B cell (primary cell): ENCODE measurements around the gene RPS10. TPM values are rescaled to one million over a fixed set of nuclear protein-coding genes. Genes with fewer than 3 reads are reported as not detected.

ENCODE experiments used
- ATAC-seq: fragments of 200-7000 bp; cut with Tn5 transposase; one replicate; pipeline ENCODE4 v1.10.0; 2021; ENCODE audit warnings: low read depth, mild to moderate bottlenecking, moderate number of reproducible peaks, moderate library complexity
- CTCF ChIA-PET: fragments of 350-600 bp; sonication (Branson Sonifier 250); formaldehyde crosslinking; loops from one replicate; lab custom pipeline; 2021; ENCODE audit warnings: antibody characterized with exemption, inconsistent platforms; lab: Charles Lee
- POLR2A ChIA-PET: fragments of 350-600 bp; sonication (Branson Sonifier 250); formaldehyde crosslinking; loops from one replicate; lab custom pipeline; 2021; ENCODE audit warnings: antibody characterized with exemption; lab: Charles Lee
- DNase-seq: peaks from one replicate; pipeline ENCODE4 v3.0.0; 2013
- H2AFZ ChIP-seq: 2 replicates; pipeline ENCODE4 v1.6.1; 2012; ENCODE audit warnings: mild to moderate bottlenecking, low read depth, low read length; ENCODE audit not compliant: insufficient read depth, poor library complexity, severe bottlenecking
- H3K27ac ChIP-seq, 2 donors: 1 replicate in 1 of 2; 2 replicates in 1 of 2; pipeline ENCODE4 v1.5.1; 2012 to 2013; ENCODE audit warnings: low read length in 2 of 2, mild to moderate bottlenecking in 2 of 2, moderate library complexity in 1 of 2
- H3K27me3 ChIP-seq, 4 experiments: fragments of 200-600 bp in 1 of 4; sonication (generic) in 1 of 4; replicated peaks in 1 of 4; 1 replicate in 2 of 4; 2 replicates in 2 of 4; pipeline versions ENCODE4 v1.6.1 to v1.7.0; 2013 to 2016; ENCODE audit warnings: low read length in 3 of 4, mild to moderate bottlenecking in 2 of 4, mixed read lengths in 1 of 4, moderate library complexity in 1 of 4; ENCODE audit not compliant: insufficient read depth in 4 of 4, control insufficient read depth in 3 of 4; ENCODE audit errors: control extremely low read depth in 1 of 4
- H3K36me3 ChIP-seq, 2 experiments: replicated peaks in 1 of 2; 1 replicate in 1 of 2; 2 replicates in 1 of 2; pipeline versions ENCODE4 v1.6.1 to v1.7.1; 2013; ENCODE audit warnings: low read length in 1 of 2; ENCODE audit not compliant: insufficient read depth in 2 of 2, control insufficient read depth in 1 of 2; ENCODE audit errors: control extremely low read depth in 1 of 2, extremely low read depth in 1 of 2
- H3K4me1 ChIP-seq, 2 donors: fragments of 200-600 bp in 1 of 2; sonication (generic) in 1 of 2; 1 replicate in 1 of 2; 2 replicates in 1 of 2; pipeline versions ENCODE4 v1.5.1 to v1.6.1; 2013 to 2017; ENCODE audit warnings: low read length in 2 of 2; ENCODE audit not compliant: control insufficient read depth in 2 of 2, insufficient read depth in 2 of 2
- H3K4me2 ChIP-seq: replicated peaks from 2 replicates; pipeline ENCODE3; 2012; ENCODE audit warnings: mild to moderate bottlenecking, low read depth, low read length; ENCODE audit not compliant: poor library complexity, severe bottlenecking
- H3K4me3 ChIP-seq, 5 experiments: fragments of 200-600 bp in 1 of 5; sonication (generic) in 1 of 5; 1 replicate in 3 of 5; 2 replicates in 2 of 5; pipeline versions ENCODE4 v1.5.1 to v1.7.0; 2011 to 2016; ENCODE audit warnings: low read length in 4 of 5, mild to moderate bottlenecking in 4 of 5, low read depth in 2 of 5, control low read depth in 1 of 5, moderate library complexity in 1 of 5; ENCODE audit not compliant: insufficient read depth in 1 of 5; ENCODE audit errors: control extremely low read depth in 1 of 5, extremely low read depth in 1 of 5
- H3K79me2 ChIP-seq: fragments of 200-600 bp; sonication (generic); one replicate; pipeline ENCODE4 v1.6.0; 2016; ENCODE audit warnings: low read length; ENCODE audit not compliant: control insufficient read depth, insufficient read depth
- H3K9ac ChIP-seq: fragments of 200-600 bp; sonication (generic); 2 replicates; pipeline ENCODE4 v1.6.1; 2017; ENCODE audit warnings: mild to moderate bottlenecking, low read length, moderate library complexity
- H3K9me3 ChIP-seq, 3 donors: one replicate each; pipeline versions ENCODE4 v1.6.1 to v1.7.1; 2013; ENCODE audit warnings: low read length in 2 of 3; ENCODE audit not compliant: control insufficient read depth in 2 of 3, insufficient read depth in 1 of 3; ENCODE audit errors: control extremely low read depth in 1 of 3
- H4K20me1 ChIP-seq: 2 replicates; pipeline ENCODE4 v1.6.0; 2012; ENCODE audit warnings: mild to moderate bottlenecking, low read length; ENCODE audit not compliant: insufficient read depth, control insufficient read depth, poor library complexity, severe bottlenecking
- H3K27ac Mint-ChIP-seq: one replicate; pipeline ENCODE4 v1.8.0; 2021; ENCODE audit warnings: mixed read lengths
- H3K27me3 Mint-ChIP-seq: one replicate; pipeline ENCODE4 v1.8.0; 2021; ENCODE audit warnings: mixed read lengths
- H3K4me1 Mint-ChIP-seq: one replicate; pipeline ENCODE4 v1.8.0; 2021; ENCODE audit warnings: mixed read lengths
- H3K4me3 Mint-ChIP-seq: one replicate; pipeline ENCODE4 v1.8.0; 2021; ENCODE audit warnings: mixed read lengths
- H3K9me3 Mint-ChIP-seq: one replicate; pipeline ENCODE4 v1.8.0; 2022; ENCODE audit warnings: mixed read lengths; ENCODE audit not compliant: insufficient read depth
- CTCF ChIP-seq: fragments of 200-600 bp; IDR thresholded peaks from one replicate; pipeline ENCODE4 v1.8.0; 2022; ENCODE audit warnings: antibody characterized with exemption, mild to moderate bottlenecking
- EZH2 ChIP-seq: IDR thresholded peaks from 2 replicates; pipeline ENCODE4 v1.6.1; 2012; ENCODE audit warnings: borderline replicate concordance, low read depth, mild to moderate bottlenecking, moderate library complexity, low read length; ENCODE audit not compliant: insufficient read depth, poor library complexity, severe bottlenecking
- WGBS: methylation state at CpG from one replicate; pipeline ENCODE4 v1.1.5; 2013; ENCODE audit warnings: missing lambda C conversion rate; ENCODE audit not compliant: insufficient coverage; 5-methylcytosine and 5-hydroxymethylcytosine counted together
- intact Hi-C: fragments of 100-400 bp; cut with micrococcal nuclease; formaldehyde crosslinking; loops from one replicate; pipeline ENCODE4 v1.10.0; 2022
- polyA plus RNA-seq: library from polyadenylated mRNA; depleted of rRNA; stranded (reverse); fragments of >200 nt; gene quantifications from 2 replicates; pipeline ENCODE4 v1.2.3, GENCODE V29; 2012
- total RNA-seq, 2 donors: library from RNA; stranded (reverse); fragments of 120-200 nt in 1 of 2; gene quantifications; 1 replicate in 1 of 2; 2 replicates in 1 of 2; pipeline versions ENCODE4 v1.2.3 to v1.2.4, GENCODE V29; 2013 to 2022

The RPS10 gene
- total and polyA plus RNA-seq, 2 donors (not counting 1 experiment from before 2014, with no cell fraction given) = 2,707 to 6,226 TPM

DNA sequence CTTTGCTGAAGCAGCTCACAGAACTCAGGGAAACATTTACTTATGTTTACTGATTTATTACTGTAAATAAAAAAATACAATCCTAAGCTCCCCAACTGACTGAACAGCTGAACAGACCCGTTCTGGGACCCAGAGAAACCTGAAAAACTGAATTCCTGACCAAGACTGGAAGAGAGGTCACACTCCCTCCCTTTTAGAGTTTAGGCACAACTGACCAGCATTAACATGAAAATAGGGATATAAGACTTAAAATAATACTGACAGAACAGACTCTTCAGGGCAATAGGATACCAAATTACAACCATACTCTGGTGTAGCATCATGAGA lies 11.7 kb upstream of the RPS10 start:
- no peaks in the 10 kb centered on the region for H3K27me3 Mint-ChIP-seq
- no peaks in the 10 kb centered on the region for H3K27me3 ChIP-seq
- CTCF ChIA-PET = interaction anchor here (1.2 kb wide), 1 partner anchor 702 kb away, joined by 3 read pairs; no protein-coding TSS in a partner anchor
- intact Hi-C loops = no loop called here
- DNase-seq = no peak
- H3K4me2 ChIP-seq = no peak overlapping the region
- peaks cover 4% of the 10 kb centered on the region for H3K9me3 Mint-ChIP-seq
- H3K9me3 ChIP-seq = peaks cover 0 to 5% (median 0%) of the 10 kb centered on the region in 3 donors
- H3K27ac ChIP-seq = no peak overlapping the region
- H3K4me1 ChIP-seq = peaks cover 3 to 5% of the 10 kb centered on the region in 2 donors
- no peaks in the 10 kb centered on the region for H3K36me3 ChIP-seq
- peaks cover 5% of the 10 kb centered on the region for H3K4me1 Mint-ChIP-seq
- H4K20me1 ChIP-seq = no peaks in the 10 kb centered on the region
- no peak overlapping the region for H3K9ac ChIP-seq
- WGBS = no CpG with 5 or more reads among the region's 1 CpG
- no peak overlapping the region for H3K27ac Mint-ChIP-seq
- TF ChIP-seq EZH2 (no peak), CTCF (no peak)
- ATAC-seq = no peak
- POLR2A ChIA-PET = no interaction called here
- no peak overlapping the region for H3K4me3 Mint-ChIP-seq
- H3K4me3 ChIP-seq = no peak overlapping the region
- no peak overlapping the region for H2AFZ ChIP-seq
- no peaks in the 10 kb centered on the region for H3K79me2 ChIP-seq

DNA sequence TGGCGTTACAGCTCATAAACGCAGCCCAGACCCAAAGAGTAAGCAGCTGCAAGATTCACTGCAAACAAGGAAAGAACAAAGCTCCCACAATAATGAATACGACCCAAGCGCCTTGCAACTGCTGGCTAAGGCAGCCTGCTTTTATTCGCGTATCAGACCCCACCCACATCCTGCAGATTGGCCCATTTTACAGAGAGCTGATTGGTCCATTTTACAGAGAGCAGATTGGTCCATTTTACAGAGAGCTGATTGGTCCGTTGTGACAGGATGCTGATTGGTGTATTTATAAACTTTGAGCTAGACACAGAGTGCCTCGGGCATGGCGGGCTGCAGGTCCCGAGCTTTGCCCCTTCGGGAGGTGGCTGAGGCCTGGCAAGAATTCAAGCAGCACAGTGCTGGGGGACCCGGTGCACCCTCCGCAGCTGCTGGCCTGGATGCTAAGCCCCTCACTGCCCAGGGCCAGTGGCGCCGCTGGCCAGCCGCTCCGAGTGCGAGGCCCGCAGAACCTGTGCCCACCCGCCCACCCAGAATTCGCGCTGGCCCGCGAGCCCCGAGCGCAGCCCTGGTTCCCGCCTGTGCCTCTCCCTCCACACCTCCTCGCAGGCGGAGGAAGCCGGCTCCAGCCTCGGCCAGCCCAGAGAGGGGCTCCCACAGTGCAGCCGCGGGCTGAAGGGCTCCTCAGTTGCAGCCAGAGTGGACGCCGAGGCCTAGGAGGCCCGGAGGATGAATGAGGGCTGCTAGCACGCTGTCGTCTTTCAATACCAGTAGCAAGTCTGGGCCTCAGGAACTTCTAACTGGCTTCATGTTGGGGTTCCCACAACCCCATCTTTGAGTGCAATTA lies 11.2 kb upstream of the RPS10 start:
- 94% methylated on average over 30 of the region's 38 CpGs for WGBS
- Histone ChIP-seq H2AFZ (no peak overlapping the region), H3K27ac (no peak overlapping the region), H3K9ac (no peak overlapping the region), H3K36me3 (no peaks in the 10 kb centered on the region), H3K4me1 (peaks cover 3 to 5% of the 10 kb centered on the region in 2 donors), H3K4me3 (no peak overlapping the region), H3K9me3 (peaks cover 0 to 5% (median 0%) of the 10 kb centered on the region in 3 donors), H3K4me2 (no peak overlapping the region), H3K27me3 (no peaks in the 10 kb centered on the region), H3K79me2 (no peaks in the 10 kb centered on the region), H4K20me1 (no peaks in the 10 kb centered on the region)
- no peak overlapping the region for H3K27ac Mint-ChIP-seq
- ATAC-seq = no peak
- no peak for TF ChIP-seq EZH2
- ChIA-PET POLR2A (interaction anchor here (0.6 kb wide), 1 partner anchor 163 kb away, joined by 4 read pairs; no protein-coding TSS in a partner anchor), CTCF (interaction anchor here (1.2 kb wide), 1 partner anchor 703 kb away, joined by 3 read pairs; no protein-coding TSS in a partner anchor)
- H3K9me3 Mint-ChIP-seq = peaks cover 4% of the 10 kb centered on the region
- H3K4me3 Mint-ChIP-seq = no peak overlapping the region
- intact Hi-C loops = no loop called here
- H3K27me3 Mint-ChIP-seq = no peaks in the 10 kb centered on the region
- no peak for DNase-seq
- peaks cover 5% of the 10 kb centered on the region for H3K4me1 Mint-ChIP-seq
